DMS 273 (cell line): ENCODE measurements around the gene ZNG1C.
"Not testable (repeated sequence)": the region's sequence is repeated elsewhere in the genome, so short reads cannot be mapped to it uniquely, and the experiment has no call there.

Source experiments
- DNase-seq: peaks from one replicate; lab custom pipeline; 2025; ENCODE audit not compliant: unreplicated experiment; lab: John Stamatoyannopoulos, UW

The ZNG1C gene

DNA sequence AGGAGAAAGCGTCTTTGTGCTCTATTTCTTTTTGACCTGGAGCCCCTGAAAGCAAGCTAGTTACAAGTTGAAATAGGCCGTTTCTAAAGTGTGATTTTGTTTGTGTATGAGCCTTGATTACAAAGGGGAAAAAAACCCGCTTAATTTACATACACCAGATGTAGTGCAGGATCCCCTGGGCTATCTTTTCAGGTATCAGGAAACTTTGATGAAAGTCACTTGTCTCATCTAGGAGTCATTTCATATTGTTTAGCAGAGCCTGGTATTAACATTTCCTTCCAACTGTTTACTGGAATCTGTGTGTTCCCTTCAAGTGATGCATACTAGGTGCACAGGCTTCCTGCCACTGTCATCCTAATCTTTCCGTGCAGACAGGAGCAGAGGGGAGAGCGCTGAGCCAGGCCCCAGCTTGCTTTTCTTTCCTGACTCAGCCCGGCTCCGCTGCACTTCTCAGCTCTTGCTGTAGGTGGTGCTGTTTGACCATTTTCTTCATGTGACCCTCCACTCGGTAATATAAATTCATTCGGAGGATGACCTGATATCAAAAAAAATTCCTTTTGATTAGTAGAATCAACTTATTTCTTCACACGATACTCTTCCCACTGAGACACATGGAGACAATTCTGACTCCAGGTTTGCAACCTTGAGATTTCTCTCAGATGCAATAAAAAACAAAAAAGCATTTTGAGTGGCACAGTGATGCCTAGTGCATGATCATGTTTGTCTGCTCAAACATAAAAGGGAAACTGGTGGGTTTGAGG is 100.7 kb downstream of the ZNG1C start:
- not testable (repeated sequence) for DNase-seq

DNA sequence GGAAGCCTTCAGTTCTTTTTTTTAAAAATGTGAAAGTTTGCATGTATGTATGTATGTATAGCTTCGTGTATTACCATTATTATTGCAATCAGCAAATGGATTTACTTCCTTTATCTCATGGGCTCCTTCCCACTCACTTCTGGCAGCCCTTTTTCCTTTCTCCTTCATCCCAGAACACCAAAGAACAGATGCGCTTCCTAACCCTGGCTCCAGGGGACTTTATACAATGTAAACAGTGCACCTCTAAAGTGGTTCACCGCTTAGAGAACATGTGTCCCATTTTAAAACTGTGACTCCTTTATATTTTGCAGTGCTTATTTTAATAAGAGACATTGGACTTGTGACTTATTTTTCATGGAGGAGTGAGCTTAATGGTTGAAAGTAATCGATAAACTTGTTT is 101.5 kb downstream of the ZNG1C start:
- not testable (repeated sequence) for DNase-seq

DNA sequence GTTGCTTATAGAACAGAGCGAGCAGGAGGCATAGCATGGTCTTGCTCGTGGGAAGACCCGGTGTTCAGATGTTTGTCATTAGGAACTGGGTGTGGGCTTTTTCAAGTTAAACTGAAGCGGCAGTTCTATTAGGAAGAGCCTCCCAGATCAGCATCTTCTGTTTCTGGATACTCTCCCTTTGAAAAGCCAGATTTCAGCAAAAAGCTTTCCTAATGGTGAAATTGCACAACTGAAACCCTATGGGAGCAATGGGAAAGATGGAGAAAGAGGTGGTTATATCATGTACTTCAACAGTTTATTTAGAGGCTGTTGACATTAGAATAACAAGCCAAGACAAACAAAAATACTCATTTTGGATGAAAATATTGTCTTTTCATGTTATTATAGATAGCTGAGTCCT is 102.2 kb downstream of the ZNG1C start:
- not testable (repeated sequence) for DNase-seq
